Measurements from ENCODE around the gene DNAH11.

Gene DNAH11

GRCh38 chr7:21939136-21939857 is 396.5 kb downstream of the DNAH11 start:
- no peak for DNase-seq

- DNase-seq: no peak
These were observed 397.1 kb downstream of the DNAH11 start for GRCh38 chr7:21939858-21940372.

GRCh38 chr7:21941611-21942141 is 398.8 kb downstream of the DNAH11 start:
- DNase-seq: no peak

GRCh38 chr7:21942955-21943354 is 400.1 kb downstream of the DNAH11 start:
- no peak for DNase-seq

- no peak for DNase-seq
These were observed 400.6 kb downstream of the DNAH11 start for GRCh38 chr7:21943436-21943835.

GRCh38 chr7:21944616-21945453 is 402.0 kb downstream of the DNAH11 start:
- DNase-seq: peak; percentile 52

GRCh38 chr7:21945454-21946221 is 402.8 kb downstream of the DNAH11 start, which contains the start of gene CDCA7L:
Gene CDCA7L, minus strand, starts transcription at chr7:21945899. Its CDS starts 95 bp downstream, at chr7:21945804.
- peak; percentile 75 for DNase-seq

GRCh38 chr7:21946222-21946709 is 403.4 kb downstream of the DNAH11 start:
- no peak for DNase-seq

- DNase-seq: no peak
These were observed 404.2 kb downstream of the DNAH11 start for GRCh38 chr7:21947056-21947455.

- no peak for DNase-seq
These were observed 405.1 kb downstream of the DNAH11 start for GRCh38 chr7:21947946-21948345.

GRCh38 chr7:21948364-21948763 is 405.5 kb downstream of the DNAH11 start:
- DNase-seq: no peak

- no peak for DNase-seq
These were observed 406.2 kb downstream of the DNAH11 start for GRCh38 chr7:21948887-21949540.

Measured in KG1 (cell line).